ENCODE results near the gene SPTBN1.

The SPTBN1 gene

DNA sequence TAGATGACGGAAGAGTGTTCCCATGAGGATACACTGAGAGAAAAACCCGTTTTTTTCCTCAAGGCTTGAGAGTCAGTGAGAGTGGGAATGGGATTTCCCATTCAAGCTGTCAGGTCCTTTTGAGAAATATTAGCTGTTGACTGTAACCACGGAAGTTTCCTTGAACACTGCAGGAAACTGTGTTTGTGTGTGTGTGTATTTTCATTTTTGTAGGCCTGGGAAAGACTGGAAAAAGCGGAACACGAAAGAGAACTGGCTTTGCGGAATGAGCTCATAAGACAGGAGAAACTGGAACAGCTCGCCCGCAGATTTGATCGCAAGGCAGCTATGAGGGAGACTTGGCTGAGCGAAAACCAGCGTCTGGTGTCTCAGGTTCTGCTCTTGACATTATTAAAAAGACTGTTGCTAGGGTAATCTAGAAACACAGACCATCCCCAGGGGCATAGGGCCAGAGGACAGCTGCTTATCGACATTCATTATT, 168.5 kb downstream of the SPTBN1 start:
- H3K4me1 ChIP-seq (ENCODE audit: low read length) = peaks cover 8% of the 10 kb centered on the region
- H3K9ac ChIP-seq (ENCODE audit: low read length) = no peak overlapping the region
- H3K79me2 ChIP-seq (ENCODE audit: low read length) = no peaks in the 10 kb centered on the region
- no peak overlapping the region for H3K4me3 ChIP-seq (ENCODE audit: low read length)
- H4K20me1 ChIP-seq (ENCODE audit: insufficient read depth, low read length) = no peaks in the 10 kb centered on the region
- H3K36me3 ChIP-seq (replicated peaks; ENCODE audit: low read depth, low read length) = peaks cover 43% of the 10 kb centered on the region
- no peak overlapping the region for H3K4me2 ChIP-seq (ENCODE audit: low read length)
- H3K27ac ChIP-seq (ENCODE audit: low read length) = no peak overlapping the region
- TF ChIP-seq, protein P1, sequence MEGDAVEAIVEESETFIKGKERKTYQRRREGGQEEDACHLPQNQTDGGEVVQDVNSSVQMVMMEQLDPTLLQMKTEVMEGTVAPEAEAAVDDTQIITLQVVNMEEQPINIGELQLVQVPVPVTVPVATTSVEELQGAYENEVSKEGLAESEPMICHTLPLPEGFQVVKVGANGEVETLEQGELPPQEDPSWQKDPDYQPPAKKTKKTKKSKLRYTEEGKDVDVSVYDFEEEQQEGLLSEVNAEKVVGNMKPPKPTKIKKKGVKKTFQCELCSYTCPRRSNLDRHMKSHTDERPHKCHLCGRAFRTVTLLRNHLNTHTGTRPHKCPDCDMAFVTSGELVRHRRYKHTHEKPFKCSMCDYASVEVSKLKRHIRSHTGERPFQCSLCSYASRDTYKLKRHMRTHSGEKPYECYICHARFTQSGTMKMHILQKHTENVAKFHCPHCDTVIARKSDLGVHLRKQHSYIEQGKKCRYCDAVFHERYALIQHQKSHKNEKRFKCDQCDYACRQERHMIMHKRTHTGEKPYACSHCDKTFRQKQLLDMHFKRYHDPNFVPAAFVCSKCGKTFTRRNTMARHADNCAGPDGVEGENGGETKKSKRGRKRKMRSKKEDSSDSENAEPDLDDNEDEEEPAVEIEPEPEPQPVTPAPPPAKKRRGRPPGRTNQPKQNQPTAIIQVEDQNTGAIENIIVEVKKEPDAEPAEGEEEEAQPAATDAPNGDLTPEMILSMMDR (IDR thresholded peaks at IDR 0.05; ENCODE audit: low read depth, low read length) = no peak
- no peak for TF ChIP-seq EZH2phosphoT487 (IDR thresholded peaks at IDR 0.05; ENCODE audit: low read depth)
- no peaks in the 10 kb centered on the region for H3K9me3 ChIP-seq (ENCODE audit: insufficient read depth, low read length)
- no peak overlapping the region for H2AFZ ChIP-seq (ENCODE audit: low read depth, low read length)
- no peaks in the 10 kb centered on the region for H3K27me3 ChIP-seq (ENCODE audit: low read depth, low read length)

DNA sequence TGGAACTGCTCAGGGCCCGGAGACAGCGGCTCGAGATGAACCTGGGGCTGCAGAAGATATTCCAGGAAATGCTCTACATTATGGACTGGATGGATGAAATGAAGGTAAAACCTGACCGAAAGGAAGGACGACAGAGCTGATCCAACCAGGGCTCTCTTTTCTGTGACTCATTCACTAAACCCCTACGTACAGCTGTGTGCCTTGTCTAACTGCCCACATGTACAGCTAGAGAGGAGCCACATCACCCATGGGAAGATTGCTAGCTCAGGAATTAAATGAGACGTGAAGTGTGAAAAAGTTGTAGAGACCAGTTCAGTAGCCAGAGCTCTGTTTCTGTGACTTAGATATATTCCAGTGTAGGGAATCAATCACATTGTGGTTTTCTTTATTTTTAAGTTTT, 170.0 kb downstream of the SPTBN1 start:
- Histone ChIP-seq H3K36me3 (replicated peaks; ENCODE audit: low read depth, low read length) (peaks cover 58% of the 10 kb centered on the region), H3K27ac (ENCODE audit: low read length) (no peak overlapping the region)

DNA sequence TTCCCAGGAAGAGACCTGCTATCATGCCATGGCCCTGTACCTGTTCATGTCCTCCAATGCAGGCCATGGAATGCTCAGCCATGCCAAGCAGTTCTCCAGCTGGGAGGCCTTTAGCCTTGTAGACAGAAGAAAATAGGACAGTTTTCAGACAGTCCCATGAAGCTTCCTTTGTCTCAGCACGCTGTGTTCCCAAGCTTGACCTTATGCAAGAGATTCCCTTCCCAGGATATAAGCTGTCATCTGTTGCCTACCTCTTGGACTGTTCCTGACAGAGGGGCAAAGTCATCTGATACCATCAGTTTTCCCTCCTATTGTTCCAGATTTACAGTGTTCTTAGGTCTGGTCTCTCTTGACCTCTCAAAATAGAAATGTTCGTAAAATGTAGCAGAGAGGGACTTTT, 170.8 kb downstream of the SPTBN1 start:
- H3K4me2 ChIP-seq (ENCODE audit: low read length) = no peak overlapping the region
- peaks cover 23% of the 10 kb centered on the region for H3K4me1 ChIP-seq (ENCODE audit: low read length)
- no peak overlapping the region for H3K9ac ChIP-seq (ENCODE audit: low read length)
- peaks cover 64% of the 10 kb centered on the region for H3K36me3 ChIP-seq (replicated peaks; ENCODE audit: low read depth, low read length)
- no peak overlapping the region for H3K27ac ChIP-seq (ENCODE audit: low read length)
- no peaks in the 10 kb centered on the region for H3K9me3 ChIP-seq (ENCODE audit: insufficient read depth, low read length)
- H2AFZ ChIP-seq (ENCODE audit: low read depth, low read length) = no peak overlapping the region
- no peaks in the 10 kb centered on the region for H4K20me1 ChIP-seq (ENCODE audit: insufficient read depth, low read length)
- no peak overlapping the region for H3K4me3 ChIP-seq (ENCODE audit: low read length)
- no peaks in the 10 kb centered on the region for H3K79me2 ChIP-seq (ENCODE audit: low read length)
- TF ChIP-seq EZH2phosphoT487 (IDR thresholded peaks at IDR 0.05; ENCODE audit: low read depth) = no peak
- TF ChIP-seq, protein P1 (IDR thresholded peaks at IDR 0.05; ENCODE audit: low read depth, low read length) = no peak
- no peaks in the 10 kb centered on the region for H3K27me3 ChIP-seq (ENCODE audit: low read depth, low read length)

More for the DNA sequence above, 170.0 kb downstream of the SPTBN1 start:
- Histone ChIP-seq H4K20me1 (ENCODE audit: insufficient read depth, low read length) (no peaks in the 10 kb centered on the region), H3K9me3 (ENCODE audit: insufficient read depth, low read length) (no peaks in the 10 kb centered on the region), H3K4me3 (ENCODE audit: low read length) (no peak overlapping the region), H3K4me1 (ENCODE audit: low read length) (peaks cover 19% of the 10 kb centered on the region), H2AFZ (ENCODE audit: low read depth, low read length) (no peak overlapping the region), H3K79me2 (ENCODE audit: low read length) (no peaks in the 10 kb centered on the region), H3K27me3 (ENCODE audit: low read depth, low read length) (no peaks in the 10 kb centered on the region), H3K9ac (ENCODE audit: low read length) (no peak overlapping the region), H3K4me2 (ENCODE audit: low read length) (no peak overlapping the region)
- TF ChIP-seq, protein P1 (IDR thresholded peaks at IDR 0.05; ENCODE audit: low read depth, low read length) = no peak
- TF ChIP-seq EZH2phosphoT487 (IDR thresholded peaks at IDR 0.05; ENCODE audit: low read depth) = no peak

DNA sequence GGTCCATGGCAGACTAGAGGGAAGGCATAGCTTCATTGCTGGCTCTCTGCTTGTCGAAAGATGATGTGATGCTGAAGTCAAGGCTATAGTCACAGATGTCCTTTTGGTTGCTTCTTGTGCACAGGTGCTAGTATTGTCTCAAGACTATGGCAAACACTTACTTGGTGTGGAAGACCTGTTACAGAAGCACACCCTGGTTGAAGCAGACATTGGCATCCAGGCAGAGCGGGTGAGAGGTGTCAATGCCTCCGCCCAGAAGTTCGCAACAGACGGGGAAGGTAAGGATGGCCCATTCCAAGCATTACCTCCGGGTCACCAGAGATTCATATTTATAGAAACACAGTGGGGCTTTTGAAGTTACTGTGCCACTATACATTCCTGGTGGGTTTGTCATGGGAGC, 171.8 kb downstream of the SPTBN1 start:
- H3K4me2 ChIP-seq (ENCODE audit: low read length) = no peak overlapping the region
- peaks cover 23% of the 10 kb centered on the region for H3K4me1 ChIP-seq (ENCODE audit: low read length)
- no peak overlapping the region for H3K9ac ChIP-seq (ENCODE audit: low read length)
- no peak overlapping the region for H3K27ac ChIP-seq (ENCODE audit: low read length)
- H3K27me3 ChIP-seq (ENCODE audit: low read depth, low read length) = no peaks in the 10 kb centered on the region
- no peaks in the 10 kb centered on the region for H3K79me2 ChIP-seq (ENCODE audit: low read length)
- TF ChIP-seq, protein P1 (IDR thresholded peaks at IDR 0.05; ENCODE audit: low read depth, low read length) = no peak
- no peak for TF ChIP-seq EZH2phosphoT487 (IDR thresholded peaks at IDR 0.05; ENCODE audit: low read depth)
- no peak overlapping the region for H2AFZ ChIP-seq (ENCODE audit: low read depth, low read length)
- H4K20me1 ChIP-seq (ENCODE audit: insufficient read depth, low read length) = no peaks in the 10 kb centered on the region
- no peak overlapping the region for H3K4me3 ChIP-seq (ENCODE audit: low read length)
- H3K9me3 ChIP-seq (ENCODE audit: insufficient read depth, low read length) = no peaks in the 10 kb centered on the region
- H3K36me3 ChIP-seq (replicated peaks; ENCODE audit: low read depth, low read length) = peaks cover 64% of the 10 kb centered on the region
